NCI-H524 treated with DMSO at 0.1 percent for 48 hours (cell line): Measurements from ENCODE around the gene ADORA1.
A peak's percentile ranks its signal among the peaks of the same experiment; 100 is the strongest.

Source experiments
- DNase-seq: peaks from one replicate; lab custom pipeline; 2025; lab: John Stamatoyannopoulos, UW

The ADORA1 gene

GRCh38 chr1:203127666-203128430, at the start of gene ADORA1:
TSS of gene ADORA1 (plus strand) at chr1:203127726. CDS start at chr1:203128842, 1,116 bp downstream.
- DNase-seq: no peak

GRCh38 chr1:203077956-203078355, 49.6 kb upstream of the ADORA1 start:
- DNase-seq: no peak

GRCh38 chr1:203078478-203078877, 49.0 kb upstream of the ADORA1 start:
- no peak for DNase-seq

GRCh38 chr1:203080456-203080855, 47.1 kb upstream of the ADORA1 start:
- DNase-seq: no peak

- DNase-seq: no peak
These were observed 45.9 kb upstream of the ADORA1 start for GRCh38 chr1:203081465-203082230.

- no peak for DNase-seq
These were observed 45.4 kb upstream of the ADORA1 start for GRCh38 chr1:203082231-203082505.

GRCh38 chr1:203082571-203083462, 44.7 kb upstream of the ADORA1 start:
- no peak for DNase-seq

- DNase-seq: no peak
These were observed 44.0 kb upstream of the ADORA1 start for GRCh38 chr1:203083463-203083921.

GRCh38 chr1:203084588-203085527, 42.7 kb upstream of the ADORA1 start:
- no peak for DNase-seq

- DNase-seq: peak; percentile 65
These were observed 41.8 kb upstream of the ADORA1 start, which contains the start of gene MYOG for GRCh38 chr1:203085528-203086406. TSS of gene MYOG (minus strand) at chr1:203086012. CDS start at chr1:203085961, 51 bp downstream.

GRCh38 chr1:203086992-203087763, 40.3 kb upstream of the ADORA1 start:
- DNase-seq: no peak

- DNase-seq: no peak
These were observed 39.1 kb upstream of the ADORA1 start for GRCh38 chr1:203088441-203088840.

GRCh38 chr1:203089001-203089650, 38.4 kb upstream of the ADORA1 start:
- no peak for DNase-seq

- peak; percentile 28 for DNase-seq
These were observed 37.9 kb upstream of the ADORA1 start for GRCh38 chr1:203089651-203090045.

- no peak for DNase-seq
These were observed 36.9 kb upstream of the ADORA1 start for GRCh38 chr1:203090421-203091198.

GRCh38 chr1:203091199-203091477, 36.4 kb upstream of the ADORA1 start:
- no peak for DNase-seq

GRCh38 chr1:203091761-203092330, 35.7 kb upstream of the ADORA1 start:
- no peak for DNase-seq
